Measurements from ENCODE around the gene PDE4D.
"Not testable (repeated sequence)": the region's sequence is repeated elsewhere in the genome, so short reads cannot be mapped to it uniquely, and the experiment has no call there.

The PDE4D gene

GRCh38 chr5:59769832-59770231 lies 123.7 kb downstream of the PDE4D start:
- DNase-seq (ENCODE audit: low read depth in 4 of 4, low spot score in 1 of 4), result no peak

- no peak for DNase-seq (ENCODE audit: low read depth in 4 of 4, low spot score in 1 of 4)
Observed at GRCh38 chr5:59769041-59769360, 124.5 kb downstream of the PDE4D start.

- DNase-seq (ENCODE audit: low read depth in 4 of 4, low spot score in 1 of 4), result peak in 2 of 4 experiments; percentile 2 to 3
Observed at GRCh38 chr5:59768152-59769040, 125.1 kb downstream of the PDE4D start.

GRCh38 chr5:59767681-59768151 lies 125.8 kb downstream of the PDE4D start:
- DNase-seq (ENCODE audit: low read depth in 4 of 4, low spot score in 1 of 4), result no peak

- DNase-seq (ENCODE audit: low read depth in 4 of 4, low spot score in 1 of 4), result no peak
Observed at GRCh38 chr5:59767211-59767605, 126.3 kb downstream of the PDE4D start.

GRCh38 chr5:59766427-59767210 lies 126.9 kb downstream of the PDE4D start:
- no peak for DNase-seq (ENCODE audit: low read depth in 4 of 4, low spot score in 1 of 4)

- no peak for DNase-seq (ENCODE audit: low read depth in 4 of 4, low spot score in 1 of 4)
Observed at GRCh38 chr5:59765446-59765845, 128.1 kb downstream of the PDE4D start.

GRCh38 chr5:59764361-59764760 lies 129.2 kb downstream of the PDE4D start:
- DNase-seq (ENCODE audit: low read depth in 4 of 4, low spot score in 1 of 4), result no peak

- DNase-seq (ENCODE audit: low read depth in 4 of 4, low spot score in 1 of 4), result no peak
Observed at GRCh38 chr5:59763541-59763940, 130.0 kb downstream of the PDE4D start.

- not testable (repeated sequence) for DNase-seq (ENCODE audit: low read depth in 4 of 4, low spot score in 1 of 4)
Observed at GRCh38 chr5:59762232-59762631, 131.3 kb downstream of the PDE4D start.

- no peak for DNase-seq (ENCODE audit: low read depth in 4 of 4, low spot score in 1 of 4)
Observed at GRCh38 chr5:59760785-59761348, 132.7 kb downstream of the PDE4D start.

- DNase-seq (ENCODE audit: low read depth in 4 of 4, low spot score in 1 of 4), result no peak
Observed at GRCh38 chr5:59759600-59760351, 133.8 kb downstream of the PDE4D start.

- DNase-seq (ENCODE audit: low read depth in 4 of 4, low spot score in 1 of 4), result no peak
Observed at GRCh38 chr5:59758566-59758965, 135.0 kb downstream of the PDE4D start.

- DNase-seq (ENCODE audit: low read depth in 4 of 4, low spot score in 1 of 4), result no peak
Observed at GRCh38 chr5:59757442-59757841, 136.1 kb downstream of the PDE4D start.

GRCh38 chr5:59756373-59757035 lies 137.0 kb downstream of the PDE4D start:
- DNase-seq (ENCODE audit: low read depth in 4 of 4, low spot score in 1 of 4), result no peak

GRCh38 chr5:59755476-59755875 lies 138.1 kb downstream of the PDE4D start:
- no peak for DNase-seq (ENCODE audit: low read depth in 4 of 4, low spot score in 1 of 4)

GRCh38 chr5:59753599-59753998 lies 139.9 kb downstream of the PDE4D start:
- DNase-seq (ENCODE audit: low read depth in 4 of 4, low spot score in 1 of 4), result no peak

- DNase-seq (ENCODE audit: low read depth in 4 of 4, low spot score in 1 of 4), result no peak
Observed at GRCh38 chr5:59749782-59750520, 143.6 kb downstream of the PDE4D start.

GRCh38 chr5:59748036-59748663 lies 145.4 kb downstream of the PDE4D start:
- not testable (repeated sequence) for DNase-seq (ENCODE audit: low read depth in 4 of 4, low spot score in 1 of 4)
